H9 (cell line): ENCODE data around the gene NVL. TPM values are rescaled to one million over a fixed set of nuclear protein-coding genes. Genes with fewer than 3 reads are reported as not detected.

Source experiments
- DNase-seq: peaks from one replicate; pipeline ENCODE4 v3.0.0-alpha.2; 2017
- H2AFZ ChIP-seq: one replicate; pipeline ENCODE4 v1.6.1; 2013; ENCODE audit warnings: mild to moderate bottlenecking, low read length, control low read depth, moderate library complexity
- H2AK5ac ChIP-seq: 2 replicates; pipeline ENCODE4 v1.6.1; 2013; ENCODE audit warnings: low read length, control low read depth, mixed read lengths; ENCODE audit not compliant: insufficient read length
- H2BK120ac ChIP-seq: one replicate; pipeline ENCODE4 v1.6.1; 2013; ENCODE audit warnings: low read depth, mild to moderate bottlenecking, low read length, control low read depth, inconsistent platforms; ENCODE audit not compliant: poor library complexity, severe bottlenecking
- H2BK12ac ChIP-seq: 2 replicates; pipeline ENCODE4 v1.6.1; 2013; ENCODE audit warnings: low read length, control low read depth, mixed read lengths, low read depth; ENCODE audit not compliant: insufficient read length
- H2BK15ac ChIP-seq: 2 replicates; pipeline ENCODE4 v1.6.1; 2013; ENCODE audit warnings: low read depth, low read length, control low read depth
- H2BK20ac ChIP-seq: one replicate; pipeline ENCODE4 v1.6.1; 2013; ENCODE audit warnings: low read depth, mild to moderate bottlenecking, low read length, control low read depth, inconsistent platforms; ENCODE audit not compliant: poor library complexity, severe bottlenecking
- H2BK5ac ChIP-seq: 2 replicates; pipeline ENCODE4 v1.6.1; 2013; ENCODE audit warnings: low read length, control low read depth, mixed read lengths; ENCODE audit not compliant: insufficient read length
- H3K14ac ChIP-seq: 2 replicates; pipeline ENCODE4 v1.6.1; 2013; ENCODE audit warnings: low read length, control low read depth; ENCODE audit not compliant: insufficient read depth
- H3K18ac ChIP-seq: 2 replicates; pipeline ENCODE4 v1.6.1; 2013; ENCODE audit warnings: low read depth, mild to moderate bottlenecking, mixed read lengths, low read length, control low read depth; ENCODE audit not compliant: insufficient read length
- H3K23ac ChIP-seq: 2 replicates; pipeline ENCODE4 v1.6.1; 2013; ENCODE audit warnings: low read length, control low read depth, mixed read lengths, low read depth; ENCODE audit not compliant: insufficient read length
- H3K23me2 ChIP-seq: 2 replicates; pipeline ENCODE4 v1.6.1; 2013; ENCODE audit warnings: low read depth, mild to moderate bottlenecking, mixed read lengths, low read length, control low read depth; ENCODE audit not compliant: insufficient read length, poor library complexity, severe bottlenecking
- H3K27ac ChIP-seq: 2 replicates; pipeline ENCODE4 v1.5.1; 2013; ENCODE audit warnings: low read length, control low read depth, mixed read lengths, low read depth; ENCODE audit not compliant: insufficient read length
- H3K27me3 ChIP-seq: 2 replicates; pipeline ENCODE4 v1.6.1; 2013; ENCODE audit warnings: low read length, control low read depth, inconsistent platforms; ENCODE audit not compliant: insufficient read depth
- H3K4ac ChIP-seq: 2 replicates; pipeline ENCODE4 v1.6.1; 2013; ENCODE audit warnings: low read depth, mild to moderate bottlenecking, control low read depth, inconsistent platforms, low read length, moderate library complexity
- H3K4me1 ChIP-seq: 2 replicates; pipeline ENCODE4 v1.6.1; 2013; ENCODE audit warnings: low read length, control low read depth, inconsistent platforms; ENCODE audit not compliant: insufficient read depth
- H3K4me2 ChIP-seq: 2 replicates; pipeline ENCODE4 v1.6.1; 2013; ENCODE audit warnings: low read length, control low read depth, mixed read lengths; ENCODE audit not compliant: insufficient read length, insufficient read depth
- H3K56ac ChIP-seq: 2 replicates; pipeline ENCODE4 v1.6.1; 2013; ENCODE audit warnings: low read depth, mild to moderate bottlenecking, mixed read lengths, low read length, control low read depth; ENCODE audit not compliant: insufficient read length
- H3K79me1 ChIP-seq: 2 replicates; pipeline ENCODE4 v1.6.1; 2013; ENCODE audit warnings: low read depth, mild to moderate bottlenecking, moderate library complexity, low read length, control low read depth, inconsistent platforms; ENCODE audit not compliant: insufficient read depth, poor library complexity, severe bottlenecking
- H3K79me2 ChIP-seq: 2 replicates; pipeline ENCODE4 v1.6.1; 2013; ENCODE audit warnings: low read length, control low read depth, inconsistent platforms; ENCODE audit not compliant: insufficient read depth
- H3K9ac ChIP-seq: 2 replicates; pipeline ENCODE4 v1.6.1; 2013; ENCODE audit warnings: low read length, control low read depth, mixed read lengths; ENCODE audit not compliant: insufficient read length; ENCODE audit errors: extremely low read depth
- H3K9me3 ChIP-seq: one replicate; pipeline ENCODE4 v1.6.1; 2013; ENCODE audit warnings: low read depth, low read length, inconsistent platforms; ENCODE audit not compliant: control insufficient read depth
- H3T11ph ChIP-seq: one replicate; pipeline ENCODE4 v1.6.1; 2013; ENCODE audit warnings: mild to moderate bottlenecking, low read length, control low read depth, inconsistent platforms
- H4K20me1 ChIP-seq: one replicate; pipeline ENCODE4 v1.6.1; 2013; ENCODE audit not compliant: control insufficient read depth, insufficient read length, insufficient read depth
- H4K5ac ChIP-seq: 2 replicates; pipeline ENCODE4 v1.6.1; 2013; ENCODE audit warnings: low read depth, mild to moderate bottlenecking, mixed read lengths, low read length, control low read depth; ENCODE audit not compliant: insufficient read length
- H4K8ac ChIP-seq: replicated peaks from 2 replicates; pipeline ENCODE4 v1.6.1; 2013; ENCODE audit warnings: low read length, control low read depth, mixed read lengths, low read depth; ENCODE audit not compliant: insufficient read length
- H4K91ac ChIP-seq: 2 replicates; pipeline ENCODE4 v1.6.1; 2013; ENCODE audit warnings: low read depth, mild to moderate bottlenecking, moderate library complexity, mixed read lengths, low read length, control low read depth; ENCODE audit not compliant: insufficient read length
- H3K27ac Mint-ChIP-seq, 3 experiments: 2 replicates in 2 of 3; 3 replicates in 1 of 3; pipeline ENCODE4 v1.8.0; 2020 to 2021; ENCODE audit warnings: mixed read lengths in 3 of 3, mild to moderate bottlenecking in 1 of 3, moderate library complexity in 1 of 3
- H3K27me3 Mint-ChIP-seq: 2 replicates; pipeline ENCODE4 v1.8.0; 2021; ENCODE audit warnings: low read depth, mild to moderate bottlenecking, moderate library complexity, mixed read lengths
- H3K36me3 Mint-ChIP-seq, 3 experiments: 2 replicates in 2 of 3; 3 replicates in 1 of 3; pipeline ENCODE4 v1.8.0; 2020 to 2021; ENCODE audit warnings: low read depth in 3 of 3, mixed read lengths in 3 of 3; ENCODE audit not compliant: insufficient read depth in 1 of 3
- H3K4me1 Mint-ChIP-seq, 2 experiments: 2 replicates each; pipeline ENCODE4 v1.8.0; 2020; ENCODE audit warnings: mixed read lengths in 2 of 2
- H3K4me3 Mint-ChIP-seq, 2 experiments: 2 replicates in 1 of 2; 3 replicates in 1 of 2; pipeline ENCODE4 v1.8.0; 2020 to 2021; ENCODE audit warnings: mild to moderate bottlenecking in 2 of 2, mixed read lengths in 2 of 2, moderate library complexity in 1 of 2
- H3K9me3 Mint-ChIP-seq, 2 experiments: 2 replicates in 1 of 2; 3 replicates in 1 of 2; pipeline ENCODE4 v1.8.0; 2020; ENCODE audit warnings: mild to moderate bottlenecking in 2 of 2, mixed read lengths in 2 of 2, moderate library complexity in 1 of 2
- WGBS: extraction: QIAGEN DNeasy Blood & Tissue Kit; methylation state at CpG from one replicate; pipeline ENCODE4 v1.1.7; 2013; ENCODE audit warnings: missing lambda C conversion rate, low lambda C conversion rate, mixed read lengths; ENCODE audit not compliant: insufficient read length; ENCODE audit errors: extremely low coverage; 5-methylcytosine and 5-hydroxymethylcytosine counted together
- total RNA-seq: library from RNA; stranded (reverse); gene quantifications from 2 replicates; pipeline ENCODE4 v1.2.1, GENCODE V29; 2021
- TF ChIP-seq, protein P1 (sequence below): fragments of 200-600 bp; sonication (generic); conservative IDR thresholded peaks from 3 replicates; pipeline ENCODE4 v1.8.0; 2021; ENCODE audit warnings: antibody characterized with exemption, mild to moderate bottlenecking

NVL gene
- total RNA-seq, 1 experiment from 2014 or later: 66.9 TPM

DNA sequence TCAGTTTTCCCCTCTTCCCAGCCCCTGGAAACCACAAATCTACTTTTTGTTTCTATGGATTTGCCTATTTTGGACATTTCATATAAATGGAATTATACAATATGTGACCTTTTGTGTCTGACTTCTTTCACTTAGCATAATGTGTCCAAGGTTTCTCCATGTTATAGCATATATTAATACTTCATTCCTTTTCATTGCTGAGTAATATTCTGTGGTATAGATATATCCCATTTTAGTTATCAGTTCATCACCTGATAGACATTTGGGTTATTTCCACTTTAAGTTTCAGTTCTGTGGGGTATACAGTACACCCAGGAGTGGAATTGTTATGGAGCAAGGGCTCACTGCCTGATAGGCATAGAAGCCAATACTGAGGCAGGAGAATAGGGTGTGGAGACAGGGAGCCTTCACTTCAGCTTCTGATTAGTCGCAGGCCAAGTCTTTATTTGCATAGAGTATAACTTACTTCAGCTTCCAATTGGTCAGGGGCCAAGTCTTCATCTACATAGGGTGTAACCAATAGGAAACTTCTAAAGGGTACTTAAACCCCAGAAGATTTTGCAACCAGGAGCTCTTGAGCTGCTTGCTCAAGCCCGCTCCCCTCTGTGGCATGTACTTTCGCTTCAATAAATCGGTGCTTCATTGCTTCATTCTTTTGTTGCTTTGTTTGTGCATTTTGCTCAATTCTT lies 8.3 kb upstream of the NVL start:
- Histone ChIP-seq H2BK15ac (no peak overlapping the region), H4K5ac (no peak overlapping the region), H3T11ph (no peak overlapping the region), H3K4ac (no peak overlapping the region), H4K8ac (no peak overlapping the region), H2BK20ac (no peak overlapping the region), H3K23me2 (peaks cover 4% of the 10 kb centered on the region), H3K23ac (no peak overlapping the region), H2AK5ac (no peak overlapping the region), H3K56ac (no peak overlapping the region), H3K9me3 (no peaks in the 10 kb centered on the region), H3K79me1 (no peaks in the 10 kb centered on the region), H3K9ac (no peak overlapping the region), H3K18ac (no peak overlapping the region), H3K79me2 (no peaks in the 10 kb centered on the region), H3K27me3 (no peaks in the 10 kb centered on the region), H3K27ac (no peak overlapping the region), H2BK12ac (no peak overlapping the region), H4K91ac (no peak overlapping the region), H3K4me1 (peaks cover 4% of the 10 kb centered on the region; the same call in 1 of the 2 replicates), H3K4me2 (no peak overlapping the region), H2AFZ (no peak overlapping the region), H2BK5ac (no peak overlapping the region), H4K20me1 (no peaks in the 10 kb centered on the region), H3K14ac (no peak overlapping the region), H2BK120ac (no peak overlapping the region)
- TF ChIP-seq, protein P1, sequence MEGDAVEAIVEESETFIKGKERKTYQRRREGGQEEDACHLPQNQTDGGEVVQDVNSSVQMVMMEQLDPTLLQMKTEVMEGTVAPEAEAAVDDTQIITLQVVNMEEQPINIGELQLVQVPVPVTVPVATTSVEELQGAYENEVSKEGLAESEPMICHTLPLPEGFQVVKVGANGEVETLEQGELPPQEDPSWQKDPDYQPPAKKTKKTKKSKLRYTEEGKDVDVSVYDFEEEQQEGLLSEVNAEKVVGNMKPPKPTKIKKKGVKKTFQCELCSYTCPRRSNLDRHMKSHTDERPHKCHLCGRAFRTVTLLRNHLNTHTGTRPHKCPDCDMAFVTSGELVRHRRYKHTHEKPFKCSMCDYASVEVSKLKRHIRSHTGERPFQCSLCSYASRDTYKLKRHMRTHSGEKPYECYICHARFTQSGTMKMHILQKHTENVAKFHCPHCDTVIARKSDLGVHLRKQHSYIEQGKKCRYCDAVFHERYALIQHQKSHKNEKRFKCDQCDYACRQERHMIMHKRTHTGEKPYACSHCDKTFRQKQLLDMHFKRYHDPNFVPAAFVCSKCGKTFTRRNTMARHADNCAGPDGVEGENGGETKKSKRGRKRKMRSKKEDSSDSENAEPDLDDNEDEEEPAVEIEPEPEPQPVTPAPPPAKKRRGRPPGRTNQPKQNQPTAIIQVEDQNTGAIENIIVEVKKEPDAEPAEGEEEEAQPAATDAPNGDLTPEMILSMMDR: no peak
- peak overlapping the region in 2 of 3 experiments; percentile 96 to 98; a peak in 3 of 7 replicates for H3K27ac Mint-ChIP-seq
- WGBS: no CpG with 5 or more reads among the region's 4 CpGs
- H3K9me3 Mint-ChIP-seq: peaks cover 14 to 18% of the 10 kb centered on the region in 2 experiments
- H3K4me3 Mint-ChIP-seq: no peak overlapping the region
- H3K27me3 Mint-ChIP-seq: no peaks in the 10 kb centered on the region
- H3K36me3 Mint-ChIP-seq: peaks cover 10 to 14% (median 13%) of the 10 kb centered on the region in 3 experiments
- DNase-seq: no peak
- H3K4me1 Mint-ChIP-seq: peaks cover 28 to 33% of the 10 kb centered on the region in 2 experiments
